GM12878 (cell line): ENCODE results near the gene ZNF484. TPM values are rescaled to one million over a fixed set of nuclear protein-coding genes. Genes with fewer than 3 reads are reported as not detected.

Experiments
- ATAC-seq: fragments of 200-7000 bp; cut with Tn5 transposase; 3 replicates; pipeline ENCODE4 v1.9.1; 2020; ENCODE audit warnings: mild to moderate bottlenecking, moderate library complexity
- BruUV-seq: library from RNA; stranded (reverse); fragments of 400-500 nt; replicated peaks from 2 replicates; lab custom pipeline; 2021; lab: Mats Ljungman, UMichigan
- CTCF ChIA-PET: fragments of 300-600 bp; sonication (Branson Sonifier 250); formaldehyde crosslinking; extraction: SDS; loops from one replicate; lab custom pipeline; 2021; ENCODE audit warnings: inconsistent platforms; lab: Yijun Ruan, JAX
- POLR2A ChIA-PET: fragments of 350-600 bp; formaldehyde crosslinking; extraction: SDS; loops from one replicate; lab custom pipeline; 2021; ENCODE audit warnings: inconsistent platforms; lab: Charles Lee
- RAD21 ChIA-PET: fragments of 300-600 bp; sonication (Branson Sonifier 250); formaldehyde crosslinking; loops from one replicate; lab custom pipeline; 2023; ENCODE audit warnings: antibody characterized with exemption; ENCODE audit not compliant: unreplicated experiment; lab: Charles Lee
- SMC1A ChIA-PET: fragments of 300-600 bp; sonication (Branson Sonifier 250); formaldehyde crosslinking; loops from one replicate; lab custom pipeline; 2023; ENCODE audit not compliant: unreplicated experiment, uncharacterized antibody; lab: Charles Lee
- DNase-seq: peaks from one replicate; pipeline ENCODE4 v3.0.0-alpha.2; 2011; ENCODE audit warnings: low read depth, low spot score
- FAIRE-seq: peaks from 3 replicates; lab custom pipeline; 2011; peaks lifted over from hg19 to GRCh38; lab: Jason Lieb, UNC
- H2AFZ ChIP-seq: 2 replicates; pipeline ENCODE4 v1.6.0; 2011; ENCODE audit warnings: low read depth, low read length, control low read depth; ENCODE audit not compliant: control insufficient read depth
- H3K27ac ChIP-seq: 2 replicates; pipeline ENCODE4 v1.5.1; 2011; ENCODE audit warnings: control low read depth; ENCODE audit not compliant: control insufficient read depth, insufficient read depth
- H3K27me3 ChIP-seq, 2 experiments: replicated peaks in 1 of 2; 2 replicates each; pipeline versions ENCODE4 v1.6.0 to v1.6.1; 2011; ENCODE audit warnings: low read length in 1 of 2; ENCODE audit not compliant: control insufficient read depth in 2 of 2, insufficient read depth in 2 of 2
- H3K36me3 ChIP-seq, 2 experiments: 2 replicates each; pipeline ENCODE4 v1.5.1; 2011; ENCODE audit warnings: low read length in 1 of 2; ENCODE audit not compliant: control insufficient read depth in 2 of 2, insufficient read depth in 2 of 2
- H3K4me1 ChIP-seq: 2 replicates; pipeline ENCODE4 v1.6.1; 2011; ENCODE audit warnings: mild to moderate bottlenecking, low read length, moderate library complexity, mixed read lengths; ENCODE audit not compliant: control insufficient read depth, insufficient read depth
- H3K4me2 ChIP-seq: 2 replicates; pipeline ENCODE4 v1.6.0; 2011; ENCODE audit warnings: control low read depth; ENCODE audit not compliant: control insufficient read depth, insufficient read depth
- H3K4me3 ChIP-seq: fragments of 200-600 bp; sonication (generic); 2 replicates; pipeline ENCODE4 v1.5.1; 2016
- H3K79me2 ChIP-seq: 2 replicates; pipeline ENCODE4 v1.6.0; 2011; ENCODE audit warnings: low read length; ENCODE audit not compliant: control insufficient read depth, insufficient read depth
- H3K9ac ChIP-seq: 2 replicates; pipeline ENCODE4 v1.8.0; 2011; ENCODE audit warnings: low read length, control low read depth, mixed read lengths; ENCODE audit not compliant: control insufficient read depth, insufficient read depth
- H3K9me3 ChIP-seq: replicated peaks from 3 replicates; pipeline ENCODE4 v1.5.1; 2011; ENCODE audit warnings: mild to moderate bottlenecking, low read length; ENCODE audit not compliant: control insufficient read depth, insufficient read depth
- H4K20me1 ChIP-seq: 2 replicates; pipeline ENCODE4 v1.6.0; 2011; ENCODE audit not compliant: control insufficient read depth, insufficient read depth
- CEBPZ ChIP-seq: fragments of 150-350 bp; IDR thresholded peaks from 2 replicates; pipeline ENCODE4 v1.6.1; 2016; ENCODE audit warnings: low read depth, low read length
- E4F1 ChIP-seq: fragments of 450-650 bp; IDR thresholded peaks from 2 replicates; pipeline ENCODE4 v1.6.1; 2018; ENCODE audit warnings: borderline replicate concordance, mild to moderate bottlenecking; ENCODE audit not compliant: partially characterized antibody
- EP300 ChIP-seq, 2 experiments: fragments of 150-350 bp in 1 of 2; IDR thresholded peaks; 2 replicates each; pipeline ENCODE4 v1.6.1; 2011 to 2012; ENCODE audit warnings: low read depth in 2 of 2, low read length in 2 of 2, borderline replicate concordance in 1 of 2, improper control_type of control experiment in 1 of 2, inconsistent platforms in 1 of 2; ENCODE audit not compliant: control insufficient read depth in 1 of 2
- MTA2 ChIP-seq: fragments of 450-650 bp; IDR thresholded peaks from 2 replicates; pipeline ENCODE4 v1.6.1; 2016; ENCODE audit warnings: low read depth, mild to moderate bottlenecking, moderate library complexity
- MTA3 ChIP-seq: IDR thresholded peaks from 2 replicates; pipeline ENCODE4 v1.6.1; 2012; ENCODE audit warnings: low read length, inconsistent platforms, borderline replicate concordance
- SMARCA5 ChIP-seq: fragments of 450-650 bp; IDR thresholded peaks from 2 replicates; pipeline ENCODE4 v1.6.1; 2017; ENCODE audit warnings: mild to moderate bottlenecking
- SMC3 ChIP-seq: IDR thresholded peaks from 2 replicates; pipeline ENCODE4 v1.6.1; 2011; ENCODE audit warnings: low read length, improper control_type of control experiment, borderline replicate concordance
- ZNF622 ChIP-seq: fragments of 450-650 bp; IDR thresholded peaks from 2 replicates; pipeline ENCODE4 v1.6.1; 2017; ENCODE audit warnings: mild to moderate bottlenecking, inconsistent platforms
- WGBS: methylation state at CpG from one replicate; pipeline ENCODE4 v1.1.6; 2016; ENCODE audit warnings: low lambda C conversion rate; ENCODE audit not compliant: insufficient replicate concordance, insufficient coverage; ENCODE audit errors: missing lambda C conversion rate; 5-methylcytosine and 5-hydroxymethylcytosine counted together
- in situ Hi-C: fragments of 300-500 bp; cut with MboI; formaldehyde crosslinking; loops from 9 replicates; pipeline ENCODE4 v1.14.3; 2018; ENCODE audit warnings: mixed read lengths
- intact Hi-C: fragments of 100-400 bp; cut with micrococcal nuclease; formaldehyde crosslinking; loops from one replicate; pipeline ENCODE4 v1.14.2; 2022; ENCODE audit not compliant: unreplicated experiment
- polyA plus RNA-seq, 11 experiments: library from polyadenylated mRNA; depleted of rRNA in 4 of 11; unstranded in 6 of 11; stranded (reverse) in 5 of 11; fragments of >200 nt; fragmentation: Nextera tagmentation in 4 of 11; fragmentation: Illumina TruSeq in 1 of 11; extraction: Ambion mirVana in 4 of 11; extraction: Trizol in 1 of 11; gene quantifications; 1 replicate in 1 of 11; 2 replicates in 10 of 11; pipeline versions ENCODE4 v1.2.1 to v1.2.3, GENCODE V29; 2011 to 2016; ENCODE audit warnings: inconsistent platforms in 2 of 11, missing spikeins in 2 of 11, low read depth in 1 of 11
- total RNA-seq, 4 experiments: library from RNA; depleted of rRNA in 3 of 4; stranded (reverse); fragments of >200 nt in 3 of 4; fragmentation: Illumina TruSeq in 1 of 4; extraction: Trizol in 1 of 4; gene quantifications; 2 replicates each; pipeline versions ENCODE4 v1.2.1 to v1.2.3, GENCODE V29; 2013 to 2021
- TF ChIP-seq, protein P1 (sequence below): fragments of 450-650 bp; conservative IDR thresholded peaks from 2 replicates; pipeline ENCODE4 v1.6.1; 2017; ENCODE audit warnings: mild to moderate bottlenecking, moderate library complexity
- TF ChIP-seq, protein P2 (sequence below): fragments of 450-650 bp; IDR thresholded peaks from 2 replicates; pipeline ENCODE4 v1.6.1; 2017; ENCODE audit warnings: mild to moderate bottlenecking, low read depth, inconsistent platforms; ENCODE audit not compliant: poor library complexity, severe bottlenecking

Gene ZNF484
- total and polyA plus RNA-seq, 10 of the 15 experiments (the other 5 are each of a cell fraction or from before 2014, with no cell fraction given): 0.95 to 7.8 (median 3.3) TPM

GRCh38 chr9:92887880-92888338 lies 10.1 kb upstream of the ZNF484 start:
- Histone ChIP-seq H3K4me1 (no peaks in the 10 kb centered on the region), H3K4me2 (no peak overlapping the region), H3K9me3 (no peaks in the 10 kb centered on the region), H3K4me3 (no peak overlapping the region), H3K36me3 (no peaks in the 10 kb centered on the region), H3K79me2 (no peaks in the 10 kb centered on the region), H3K27me3 (peaks cover 0 to 1% of the 10 kb centered on the region in 2 experiments; a peak in 2 of 4 replicates), H3K9ac (no peak overlapping the region), H4K20me1 (no peaks in the 10 kb centered on the region), H3K27ac (no peak overlapping the region), H2AFZ (no peak overlapping the region)
- in situ Hi-C loops (no loop called here), intact Hi-C loops (no loop called here)
- ChIA-PET POLR2A (no interaction called here), CTCF (no interaction called here), SMC1A (no interaction called here), RAD21 (no interaction called here)
- ATAC-seq (no peak), DNase-seq (no peak), FAIRE-seq (no peak)
- WGBS: 55% methylated on average over 5 of the region's 5 CpGs
- TF ChIP-seq MTA3 (no peak), E4F1 (no peak), SMC3 (no peak), MTA2 (no peak), EP300 (IDR thresholded peaks at IDR 0.05; ENCODE audit: borderline replicate concordance in 1 of 2, control insufficient read depth in 1 of 2, low read depth in 2 of 2, low read length in 2 of 2) (no peak), ZNF622 (no peak), SMARCA5 (no peak), CEBPZ (no peak)
- TF ChIP-seq, protein P1, sequence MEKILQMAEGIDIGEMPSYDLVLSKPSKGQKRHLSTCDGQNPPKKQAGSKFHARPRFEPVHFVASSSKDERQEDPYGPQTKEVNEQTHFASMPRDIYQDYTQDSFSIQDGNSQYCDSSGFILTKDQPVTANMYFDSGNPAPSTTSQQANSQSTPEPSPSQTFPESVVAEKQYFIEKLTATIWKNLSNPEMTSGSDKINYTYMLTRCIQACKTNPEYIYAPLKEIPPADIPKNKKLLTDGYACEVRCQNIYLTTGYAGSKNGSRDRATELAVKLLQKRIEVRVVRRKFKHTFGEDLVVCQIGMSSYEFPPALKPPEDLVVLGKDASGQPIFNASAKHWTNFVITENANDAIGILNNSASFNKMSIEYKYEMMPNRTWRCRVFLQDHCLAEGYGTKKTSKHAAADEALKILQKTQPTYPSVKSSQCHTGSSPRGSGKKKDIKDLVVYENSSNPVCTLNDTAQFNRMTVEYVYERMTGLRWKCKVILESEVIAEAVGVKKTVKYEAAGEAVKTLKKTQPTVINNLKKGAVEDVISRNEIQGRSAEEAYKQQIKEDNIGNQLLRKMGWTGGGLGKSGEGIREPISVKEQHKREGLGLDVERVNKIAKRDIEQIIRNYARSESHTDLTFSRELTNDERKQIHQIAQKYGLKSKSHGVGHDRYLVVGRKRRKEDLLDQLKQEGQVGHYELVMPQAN: no peak
- TF ChIP-seq, protein P2, sequence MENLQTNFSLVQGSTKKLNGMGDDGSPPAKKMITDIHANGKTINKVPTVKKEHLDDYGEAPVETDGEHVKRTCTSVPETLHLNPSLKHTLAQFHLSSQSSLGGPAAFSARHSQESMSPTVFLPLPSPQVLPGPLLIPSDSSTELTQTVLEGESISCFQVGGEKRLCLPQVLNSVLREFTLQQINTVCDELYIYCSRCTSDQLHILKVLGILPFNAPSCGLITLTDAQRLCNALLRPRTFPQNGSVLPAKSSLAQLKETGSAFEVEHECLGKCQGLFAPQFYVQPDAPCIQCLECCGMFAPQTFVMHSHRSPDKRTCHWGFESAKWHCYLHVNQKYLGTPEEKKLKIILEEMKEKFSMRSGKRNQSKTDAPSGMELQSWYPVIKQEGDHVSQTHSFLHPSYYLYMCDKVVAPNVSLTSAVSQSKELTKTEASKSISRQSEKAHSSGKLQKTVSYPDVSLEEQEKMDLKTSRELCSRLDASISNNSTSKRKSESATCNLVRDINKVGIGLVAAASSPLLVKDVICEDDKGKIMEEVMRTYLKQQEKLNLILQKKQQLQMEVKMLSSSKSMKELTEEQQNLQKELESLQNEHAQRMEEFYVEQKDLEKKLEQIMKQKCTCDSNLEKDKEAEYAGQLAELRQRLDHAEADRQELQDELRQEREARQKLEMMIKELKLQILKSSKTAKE: no peak
- no TSS peak for BruUV-seq
